ENCODE data around the gene TRABD2A. TPM values are rescaled to one million over a fixed set of nuclear protein-coding genes. Genes with fewer than 3 reads are reported as not detected.

The TRABD2A gene
- total RNA-seq, 2 experiments from 2014 or later: 1.6 to 1.9 TPM

- TF ChIP-seq CTCF (conservative IDR thresholded peaks at IDR 0.05; ENCODE audit: low read length) (no peak), EZH2phosphoT487 (IDR thresholded peaks at IDR 0.05; ENCODE audit: borderline replicate concordance, low read depth, low read length) (no peak)
- H4K20me1 ChIP-seq (ENCODE audit: insufficient read depth, low read length): no peaks in the 10 kb centered on the region
- ChIA-PET POLR2A (interaction anchor here (0.9 kb wide), 1 partner anchor 23 kb away, joined by 3 read pairs; no protein-coding TSS in a partner anchor), CTCF (ENCODE audit: unreplicated experiment) (no interaction called here)
- H3K4me2 ChIP-seq (ENCODE audit: low read length): no peak overlapping the region
- no peaks in the 10 kb centered on the region for H3K9me2 ChIP-seq (ENCODE audit: insufficient read depth, low read length)
- H2AFZ ChIP-seq (ENCODE audit: low read length): no peak overlapping the region
- H3K27ac ChIP-seq (ENCODE audit: low read depth, low read length, poor library complexity, severe bottlenecking): no peak overlapping the region
- peaks cover 4% of the 10 kb centered on the region; the same call in 1 of the 2 replicates for H3K9me3 ChIP-seq (ENCODE audit: low read length)
- intact Hi-C loops (cut with micrococcal nuclease; ENCODE audit: unreplicated experiment): no loop called here
- DNase-seq (ENCODE audit: low spot score): no peak
- H3K4me3 ChIP-seq (ENCODE audit: low read depth, low read length, poor library complexity, severe bottlenecking): no peak overlapping the region
- H3K79me2 ChIP-seq (ENCODE audit: insufficient read depth, low read depth, low read length): no peaks in the 10 kb centered on the region
- H3K4me1 ChIP-seq (ENCODE audit: insufficient read depth, low read length, poor library complexity, severe bottlenecking): no peaks in the 10 kb centered on the region
- H3K36me3 ChIP-seq (ENCODE audit: insufficient read depth, low read length): no peaks in the 10 kb centered on the region
- BruUV-seq (replicated peaks): no TSS peak
Measured at GRCh38 chr2:84840306-84840705, 40.6 kb downstream of the TRABD2A start.

GRCh38 chr2:84839851-84840250 lies 41.0 kb downstream of the TRABD2A start:
- H3K36me3 ChIP-seq (ENCODE audit: insufficient read depth, low read length): no peaks in the 10 kb centered on the region
- H2AFZ ChIP-seq (ENCODE audit: low read length): no peak overlapping the region
- H3K9me3 ChIP-seq (ENCODE audit: low read length): peaks cover 4% of the 10 kb centered on the region; the same call in 1 of the 2 replicates
- no TSS peak for BruUV-seq (replicated peaks)
- H3K4me2 ChIP-seq (ENCODE audit: low read length): no peak overlapping the region
- no peak overlapping the region for H3K27ac ChIP-seq (ENCODE audit: low read depth, low read length, poor library complexity, severe bottlenecking)
- intact Hi-C loops (cut with micrococcal nuclease; ENCODE audit: unreplicated experiment): no loop called here
- H3K4me3 ChIP-seq (ENCODE audit: low read depth, low read length, poor library complexity, severe bottlenecking): no peak overlapping the region
- ChIA-PET POLR2A (no interaction called here), CTCF (ENCODE audit: unreplicated experiment) (no interaction called here)
- no peaks in the 10 kb centered on the region for H3K79me2 ChIP-seq (ENCODE audit: insufficient read depth, low read depth, low read length)
- no peaks in the 10 kb centered on the region for H3K4me1 ChIP-seq (ENCODE audit: insufficient read depth, low read length, poor library complexity, severe bottlenecking)
- DNase-seq (ENCODE audit: low spot score): no peak
- H4K20me1 ChIP-seq (ENCODE audit: insufficient read depth, low read length): no peaks in the 10 kb centered on the region
- TF ChIP-seq CTCF (conservative IDR thresholded peaks at IDR 0.05; ENCODE audit: low read length) (no peak), EZH2phosphoT487 (IDR thresholded peaks at IDR 0.05; ENCODE audit: borderline replicate concordance, low read depth, low read length) (no peak)
- H3K9me2 ChIP-seq (ENCODE audit: insufficient read depth, low read length): no peaks in the 10 kb centered on the region

- Histone ChIP-seq H3K79me2 (ENCODE audit: insufficient read depth, low read depth, low read length) (no peaks in the 10 kb centered on the region), H3K4me3 (ENCODE audit: low read depth, low read length, poor library complexity, severe bottlenecking) (no peak overlapping the region), H3K9me3 (ENCODE audit: low read length) (peaks cover 4% of the 10 kb centered on the region; the same call in 1 of the 2 replicates), H3K9me2 (ENCODE audit: insufficient read depth, low read length) (no peaks in the 10 kb centered on the region), H3K4me1 (ENCODE audit: insufficient read depth, low read length, poor library complexity, severe bottlenecking) (no peaks in the 10 kb centered on the region), H3K27ac (ENCODE audit: low read depth, low read length, poor library complexity, severe bottlenecking) (no peak overlapping the region), H3K36me3 (ENCODE audit: insufficient read depth, low read length) (no peaks in the 10 kb centered on the region), H2AFZ (ENCODE audit: low read length) (no peak overlapping the region), H4K20me1 (ENCODE audit: insufficient read depth, low read length) (no peaks in the 10 kb centered on the region), H3K4me2 (ENCODE audit: low read length) (no peak overlapping the region)
- ChIA-PET CTCF (ENCODE audit: unreplicated experiment) (no interaction called here), POLR2A (interaction anchor here (0.5 to 1.2 kb wide), 2 partner anchors 18 to 152 kb away, joined by 3 read pairs; no protein-coding TSS in a partner anchor)
- no peak for DNase-seq (ENCODE audit: low spot score)
- no TSS peak for BruUV-seq (replicated peaks)
- TF ChIP-seq CTCF (conservative IDR thresholded peaks at IDR 0.05; ENCODE audit: low read length): no peak
- TF ChIP-seq EZH2phosphoT487 (IDR thresholded peaks at IDR 0.05; ENCODE audit: borderline replicate concordance, low read depth, low read length): no peak
- intact Hi-C loops (cut with micrococcal nuclease; ENCODE audit: unreplicated experiment): no loop called here
Measured at GRCh38 chr2:84838434-84839145, 42.3 kb downstream of the TRABD2A start.
